RWPE1 (cell line): Measurements from ENCODE around the gene YTHDC1.
A peak's percentile ranks its signal among the peaks of the same experiment; 100 is the strongest.

ENCODE experiments used
- CTCF ChIA-PET: fragments of 350-600 bp; sonication (Branson Sonifier 250); formaldehyde crosslinking; extraction: SDS; loops from one replicate; lab custom pipeline; 2021; lab: Yijun Ruan, JAX
- POLR2A ChIA-PET: fragments of 400-600 bp; formaldehyde crosslinking; extraction: SDS; loops from one replicate; lab custom pipeline; 2020; ENCODE audit warnings: antibody characterized with exemption; ENCODE audit not compliant: low non-redundant PET; lab: Yijun Ruan, JAX
- DNase-seq: peaks from one replicate; pipeline ENCODE4 v3.0.0; 2012; ENCODE audit warnings: low spot score
- H3K27ac ChIP-seq: fragments of 450-650 bp; 2 replicates; pipeline ENCODE4 v1.5.1; 2017
- TF ChIP-seq, protein P1 (sequence below): fragments of 450-650 bp; conservative IDR thresholded peaks from 2 replicates; pipeline ENCODE4 v1.5.1; 2017; ENCODE audit warnings: low read depth, mild to moderate bottlenecking

Gene YTHDC1

DNA sequence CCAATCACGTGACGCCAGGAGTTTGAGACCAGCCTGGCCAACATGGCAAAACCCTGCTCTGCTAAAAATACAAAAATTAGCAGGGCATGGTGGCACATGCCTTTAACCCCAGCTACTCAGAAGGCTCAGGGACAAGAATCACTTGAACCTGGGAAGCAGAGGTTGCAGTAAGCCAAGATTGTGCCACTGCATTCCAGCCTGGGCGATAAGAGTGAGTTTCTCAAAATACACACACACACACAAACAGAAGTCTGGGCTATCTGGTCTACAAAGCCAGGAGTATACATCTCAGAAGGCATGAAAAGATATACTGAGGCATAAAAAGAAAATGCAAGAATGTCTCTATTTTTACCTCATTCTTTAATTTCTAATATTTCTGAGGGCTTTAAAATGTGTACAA, 11.3 kb downstream of the YTHDC1 start:
- peak overlapping the region; percentile 51; the same call in 1 of the 2 replicates for H3K27ac ChIP-seq
- TF ChIP-seq, protein P1, sequence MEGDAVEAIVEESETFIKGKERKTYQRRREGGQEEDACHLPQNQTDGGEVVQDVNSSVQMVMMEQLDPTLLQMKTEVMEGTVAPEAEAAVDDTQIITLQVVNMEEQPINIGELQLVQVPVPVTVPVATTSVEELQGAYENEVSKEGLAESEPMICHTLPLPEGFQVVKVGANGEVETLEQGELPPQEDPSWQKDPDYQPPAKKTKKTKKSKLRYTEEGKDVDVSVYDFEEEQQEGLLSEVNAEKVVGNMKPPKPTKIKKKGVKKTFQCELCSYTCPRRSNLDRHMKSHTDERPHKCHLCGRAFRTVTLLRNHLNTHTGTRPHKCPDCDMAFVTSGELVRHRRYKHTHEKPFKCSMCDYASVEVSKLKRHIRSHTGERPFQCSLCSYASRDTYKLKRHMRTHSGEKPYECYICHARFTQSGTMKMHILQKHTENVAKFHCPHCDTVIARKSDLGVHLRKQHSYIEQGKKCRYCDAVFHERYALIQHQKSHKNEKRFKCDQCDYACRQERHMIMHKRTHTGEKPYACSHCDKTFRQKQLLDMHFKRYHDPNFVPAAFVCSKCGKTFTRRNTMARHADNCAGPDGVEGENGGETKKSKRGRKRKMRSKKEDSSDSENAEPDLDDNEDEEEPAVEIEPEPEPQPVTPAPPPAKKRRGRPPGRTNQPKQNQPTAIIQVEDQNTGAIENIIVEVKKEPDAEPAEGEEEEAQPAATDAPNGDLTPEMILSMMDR: no peak
- ChIA-PET CTCF (no interaction called here), POLR2A (no interaction called here)
- no peak for DNase-seq

DNA sequence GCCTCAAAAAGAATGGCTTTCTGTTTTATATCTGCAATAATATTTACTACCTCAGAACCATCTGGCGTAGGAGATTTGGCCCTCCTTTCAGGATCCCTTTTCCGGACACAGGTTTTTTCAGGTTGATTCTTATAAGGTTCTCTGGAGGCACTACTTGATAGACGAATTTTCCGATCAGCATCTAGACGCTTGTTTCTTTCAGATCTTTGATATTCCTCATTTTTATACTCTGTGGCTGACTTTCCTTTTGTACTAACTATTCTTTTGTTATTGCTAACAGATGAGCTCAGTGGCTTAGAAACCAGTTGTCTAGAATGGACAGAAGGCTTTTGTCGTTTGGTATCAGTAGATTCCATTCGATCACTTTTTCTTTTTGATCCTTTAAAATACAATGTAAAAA, 12.4 kb downstream of the YTHDC1 start:
- TF ChIP-seq, protein P1: no peak
- no peak for DNase-seq
- ChIA-PET POLR2A (no interaction called here), CTCF (no interaction called here)
- no peak overlapping the region for H3K27ac ChIP-seq

DNA sequence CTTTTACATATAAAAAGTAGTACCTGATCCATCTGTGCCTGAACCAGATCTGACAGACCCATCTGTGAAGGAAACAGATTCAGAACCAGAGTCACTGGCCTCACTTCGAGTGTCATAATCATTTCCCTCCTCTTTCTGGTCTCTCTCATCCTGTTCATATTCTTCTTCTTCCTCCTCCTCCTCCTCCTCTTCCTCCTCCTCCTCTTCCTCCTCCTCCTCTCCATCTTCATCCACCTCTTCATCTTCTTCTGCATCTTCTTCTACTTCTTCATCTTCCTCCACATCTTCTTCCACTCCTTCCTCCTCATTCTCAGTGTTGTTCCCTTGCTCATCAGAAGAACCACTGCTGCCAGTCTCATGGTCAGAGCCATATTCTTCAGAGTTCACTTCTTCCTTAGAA, 12.9 kb downstream of the YTHDC1 start:
- no peak overlapping the region for H3K27ac ChIP-seq
- TF ChIP-seq, protein P1: no peak
- CTCF ChIA-PET: interaction anchor here (0.6 kb wide), 1 partner anchor 39 kb away, joined by 3 read pairs; no protein-coding TSS in a partner anchor
- DNase-seq: no peak
- POLR2A ChIA-PET: no interaction called here

DNA sequence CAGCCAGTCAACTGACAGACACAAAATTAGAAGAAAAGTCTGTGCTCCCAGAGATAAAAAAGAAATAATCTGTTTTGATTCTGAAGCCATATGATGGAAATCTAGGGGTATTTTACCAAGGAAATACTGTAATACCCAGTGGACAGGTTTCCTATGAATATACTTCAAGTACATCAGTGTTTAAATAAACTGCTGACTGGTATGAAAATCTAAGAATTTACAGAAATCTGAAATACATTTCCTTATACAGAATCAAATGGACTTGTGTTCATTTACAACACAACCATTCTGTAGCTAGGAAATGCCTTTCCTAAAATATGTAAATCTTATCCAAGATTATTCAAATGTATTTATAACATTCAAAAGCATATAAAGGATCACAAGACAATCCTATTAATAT, 13.4 kb downstream of the YTHDC1 start:
- no peak overlapping the region for H3K27ac ChIP-seq
- POLR2A ChIA-PET: no interaction called here
- TF ChIP-seq, protein P1: no peak
- CTCF ChIA-PET: interaction anchor here (0.6 kb wide), 1 partner anchor 39 kb away, joined by 3 read pairs; no protein-coding TSS in a partner anchor
- no peak for DNase-seq

DNA sequence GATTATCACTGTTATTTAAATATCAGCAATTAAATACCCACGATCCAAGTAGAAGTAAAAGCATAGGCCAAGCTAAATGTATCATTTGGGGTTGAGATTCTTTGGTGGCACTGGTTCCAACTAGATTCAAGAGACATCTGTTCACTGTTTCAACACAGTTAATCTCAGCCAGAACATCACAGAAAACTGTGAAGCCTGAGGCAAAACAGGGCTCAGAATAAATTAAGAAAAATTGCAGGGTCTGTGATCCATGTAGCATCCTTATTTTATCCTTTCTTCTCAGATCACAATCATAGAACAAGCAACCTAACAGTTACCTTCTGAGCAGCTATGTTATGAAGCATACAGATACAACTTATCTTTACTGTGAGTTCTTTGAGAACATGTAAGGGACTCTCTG, 23.7 kb downstream of the YTHDC1 start:
- POLR2A ChIA-PET: no interaction called here
- TF ChIP-seq, protein P1: no peak
- DNase-seq: no peak
- peak overlapping the region; percentile 32; the same call in 1 of the 2 replicates for H3K27ac ChIP-seq
- CTCF ChIA-PET: interaction anchor here (0.8 kb wide), 1 partner anchor 172 kb away, joined by 3 read pairs; no protein-coding TSS in a partner anchor

DNA sequence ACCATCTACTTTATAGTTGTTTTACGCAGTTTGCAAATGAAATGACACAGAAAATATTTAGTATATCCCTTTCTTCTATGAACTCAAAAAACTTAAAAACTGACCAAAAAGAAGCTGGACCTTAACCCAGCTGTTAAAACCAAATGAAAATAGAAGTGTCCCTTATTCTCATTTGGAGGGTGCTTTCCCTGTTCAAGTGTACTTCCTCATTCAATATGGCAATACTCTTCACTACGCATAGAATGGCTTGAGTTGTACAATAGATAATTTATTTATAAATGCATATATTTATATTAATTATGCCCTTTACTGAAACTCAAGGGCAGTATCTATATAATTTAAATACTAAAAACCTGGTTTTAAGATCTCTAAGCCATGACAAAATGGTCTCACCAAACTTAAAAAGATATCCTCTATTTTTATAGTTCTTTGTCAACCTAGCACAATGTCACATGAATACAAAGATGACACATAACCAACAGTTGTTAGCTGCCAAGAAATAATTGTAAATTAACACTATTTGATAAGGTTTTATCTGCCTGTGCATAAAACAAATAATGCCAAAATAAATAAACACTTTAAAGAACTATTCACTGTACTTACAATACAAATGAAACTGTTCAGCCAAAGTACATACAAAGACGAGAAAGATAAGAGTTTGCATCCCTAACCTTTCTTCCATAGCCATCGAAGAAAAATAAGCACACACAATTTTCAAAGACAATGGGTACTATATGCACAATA, 25.2 kb downstream of the YTHDC1 start:
- ChIA-PET POLR2A (no interaction called here), CTCF (no interaction called here)
- TF ChIP-seq, protein P1: no peak
- no peak overlapping the region for H3K27ac ChIP-seq
- no peak for DNase-seq
